ENCODE results near the gene SENP5. TPM values are rescaled to one million over a fixed set of nuclear protein-coding genes. Genes with fewer than 3 reads are reported as not detected.

Gene SENP5
- total and polyA plus RNA-seq, 9 of the 15 experiments (the other 6 are each of a cell fraction or from before 2014, with no cell fraction given) = 18.3 to 59.7 (median 35.8) TPM

- no peak for TF ChIP-seq ELK1 (CRISPR knock-in tag; IDR thresholded peaks at IDR 0.05)
- TF ChIP-seq ZNF766 (CRISPR knock-in tag; conservative IDR thresholded peaks at IDR 0.05) = no peak
- no peak for TF ChIP-seq CXXC5 (CRISPR knock-in tag; IDR thresholded peaks at IDR 0.05)
- no peak for TF ChIP-seq ZNF12 (CRISPR knock-in tag; IDR thresholded peaks at IDR 0.05)
- TF ChIP-seq, protein P1, sequence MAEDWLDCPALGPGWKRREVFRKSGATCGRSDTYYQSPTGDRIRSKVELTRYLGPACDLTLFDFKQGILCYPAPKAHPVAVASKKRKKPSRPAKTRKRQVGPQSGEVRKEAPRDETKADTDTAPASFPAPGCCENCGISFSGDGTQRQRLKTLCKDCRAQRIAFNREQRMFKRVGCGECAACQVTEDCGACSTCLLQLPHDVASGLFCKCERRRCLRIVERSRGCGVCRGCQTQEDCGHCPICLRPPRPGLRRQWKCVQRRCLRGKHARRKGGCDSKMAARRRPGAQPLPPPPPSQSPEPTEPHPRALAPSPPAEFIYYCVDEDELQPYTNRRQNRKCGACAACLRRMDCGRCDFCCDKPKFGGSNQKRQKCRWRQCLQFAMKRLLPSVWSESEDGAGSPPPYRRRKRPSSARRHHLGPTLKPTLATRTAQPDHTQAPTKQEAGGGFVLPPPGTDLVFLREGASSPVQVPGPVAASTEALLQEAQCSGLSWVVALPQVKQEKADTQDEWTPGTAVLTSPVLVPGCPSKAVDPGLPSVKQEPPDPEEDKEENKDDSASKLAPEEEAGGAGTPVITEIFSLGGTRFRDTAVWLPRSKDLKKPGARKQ (CRISPR knock-in tag; IDR thresholded peaks at IDR 0.05) = no peak
Observed at GRCh38 chr3:196914866-196915265, 47.1 kb downstream of the SENP5 start (continued).

DNA sequence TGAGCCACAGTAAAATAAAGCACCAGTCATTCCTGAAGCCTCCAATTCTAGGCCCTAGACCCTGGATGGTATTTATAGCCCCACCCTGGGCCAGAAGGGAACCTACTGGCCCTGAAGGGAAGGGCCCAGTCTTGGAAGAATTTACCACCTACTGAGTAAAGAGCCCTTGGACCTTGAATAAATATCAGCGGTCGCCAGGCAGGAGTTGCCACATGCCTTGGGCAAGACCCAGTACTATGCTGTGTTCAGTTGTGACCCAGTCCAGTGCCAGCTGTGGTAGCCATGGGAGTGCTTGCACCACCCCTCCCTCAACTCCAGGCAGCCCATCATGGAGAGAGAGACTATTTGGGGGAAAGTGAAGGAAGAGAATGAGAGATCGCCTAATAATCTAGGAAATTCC lies 47.7 kb downstream of the SENP5 start:
- H3K79me2 ChIP-seq (ENCODE audit: control insufficient read depth, insufficient read depth, low read length) = no peaks in the 10 kb centered on the region
- H3K4me2 ChIP-seq (ENCODE audit: insufficient read depth, low read length) = no peak overlapping the region
- ATAC-seq = no peak
- ChIA-PET CTCF (ENCODE audit: low intra/inter-chr PET ratio) (no interaction called here), POLR2A (interaction anchor here (1.0 kb wide), 1 partner anchor 48 kb away, joined by 6 read pairs; the partner anchor contains the start of gene SENP5)
- H3K9me1 ChIP-seq (ENCODE audit: control insufficient read depth, insufficient read depth, low read length) = no peaks in the 10 kb centered on the region
- no peaks in the 10 kb centered on the region for H3K4me1 ChIP-seq (replicated peaks in 1 of 2; ENCODE audit: control insufficient read depth in 2 of 2, insufficient read depth in 2 of 2, low read length in 2 of 2)
- H3K27me3 ChIP-seq (ENCODE audit: control insufficient read depth in 2 of 2, insufficient read depth in 2 of 2, low read length in 2 of 2) = no peaks in the 10 kb centered on the region
- no peaks in the 10 kb centered on the region for H4K20me1 ChIP-seq (replicated peaks; ENCODE audit: control insufficient read depth, insufficient read depth, low read length)
- BruUV-seq (replicated peaks) = no TSS peak
- no peak overlapping the region for H3K27ac ChIP-seq (ENCODE audit: extremely low read depth, low read depth, low read length)
- intact Hi-C loops (cut with micrococcal nuclease) = no loop called here
- in situ Hi-C loops (cut with MboI) = no loop called here
- H3K9me3 ChIP-seq (replicated peaks; ENCODE audit: control insufficient read depth, insufficient read depth, low read depth, low read length) = no peaks in the 10 kb centered on the region; the same call in 1 of the 2 replicates
- no peak for FAIRE-seq
- WGBS (ENCODE audit: insufficient coverage, low coverage, missing lambda C conversion rate) = 96% methylated on average over 3 of the region's 3 CpGs
- H3K9ac ChIP-seq (ENCODE audit: insufficient read depth in 1 of 2, low read depth in 2 of 2, low read length in 2 of 2) = no peak overlapping the region
- no peak overlapping the region for H3K4me3 ChIP-seq
- DNase-seq (ENCODE audit: extremely low read depth in 1 of 4, low spot score in 3 of 4) = no peak
- peaks cover 28% of the 10 kb centered on the region for H3K36me3 ChIP-seq (ENCODE audit: control insufficient read depth, insufficient read depth, low read length)
- no peak overlapping the region for H2AFZ ChIP-seq (ENCODE audit: low read depth, low read length)
- TF ChIP-seq EHMT2 (IDR thresholded peaks at IDR 0.05) (no peak), MEF2D (tag; conservative IDR thresholded peaks at IDR 0.05; ENCODE audit: low read depth) (no peak), KLF6 (CRISPR knock-in tag; IDR thresholded peaks at IDR 0.05; ENCODE audit: borderline replicate concordance) (no peak), ATF4 (CRISPR knock-in tag; IDR thresholded peaks at IDR 0.05) (no peak), SPI1 (IDR thresholded peaks at IDR 0.05; ENCODE audit: borderline replicate concordance, low read depth, low read length) (no peak), HDAC2 (IDR thresholded peaks at IDR 0.05) (no peak), RHOXF2B (CRISPR knock-in tag; conservative IDR thresholded peaks at IDR 0.05) (no peak), RAD51 (IDR thresholded peaks at IDR 0.05; ENCODE audit: borderline replicate concordance, low read depth) (no peak)
- TF ChIP-seq, protein P2, sequence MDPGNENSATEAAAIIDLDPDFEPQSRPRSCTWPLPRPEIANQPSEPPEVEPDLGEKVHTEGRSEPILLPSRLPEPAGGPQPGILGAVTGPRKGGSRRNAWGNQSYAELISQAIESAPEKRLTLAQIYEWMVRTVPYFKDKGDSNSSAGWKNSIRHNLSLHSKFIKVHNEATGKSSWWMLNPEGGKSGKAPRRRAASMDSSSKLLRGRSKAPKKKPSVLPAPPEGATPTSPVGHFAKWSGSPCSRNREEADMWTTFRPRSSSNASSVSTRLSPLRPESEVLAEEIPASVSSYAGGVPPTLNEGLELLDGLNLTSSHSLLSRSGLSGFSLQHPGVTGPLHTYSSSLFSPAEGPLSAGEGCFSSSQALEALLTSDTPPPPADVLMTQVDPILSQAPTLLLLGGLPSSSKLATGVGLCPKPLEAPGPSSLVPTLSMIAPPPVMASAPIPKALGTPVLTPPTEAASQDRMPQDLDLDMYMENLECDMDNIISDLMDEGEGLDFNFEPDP (CRISPR knock-in tag; IDR thresholded peaks at IDR 0.05) = no peak
- TF ChIP-seq, protein P3, sequence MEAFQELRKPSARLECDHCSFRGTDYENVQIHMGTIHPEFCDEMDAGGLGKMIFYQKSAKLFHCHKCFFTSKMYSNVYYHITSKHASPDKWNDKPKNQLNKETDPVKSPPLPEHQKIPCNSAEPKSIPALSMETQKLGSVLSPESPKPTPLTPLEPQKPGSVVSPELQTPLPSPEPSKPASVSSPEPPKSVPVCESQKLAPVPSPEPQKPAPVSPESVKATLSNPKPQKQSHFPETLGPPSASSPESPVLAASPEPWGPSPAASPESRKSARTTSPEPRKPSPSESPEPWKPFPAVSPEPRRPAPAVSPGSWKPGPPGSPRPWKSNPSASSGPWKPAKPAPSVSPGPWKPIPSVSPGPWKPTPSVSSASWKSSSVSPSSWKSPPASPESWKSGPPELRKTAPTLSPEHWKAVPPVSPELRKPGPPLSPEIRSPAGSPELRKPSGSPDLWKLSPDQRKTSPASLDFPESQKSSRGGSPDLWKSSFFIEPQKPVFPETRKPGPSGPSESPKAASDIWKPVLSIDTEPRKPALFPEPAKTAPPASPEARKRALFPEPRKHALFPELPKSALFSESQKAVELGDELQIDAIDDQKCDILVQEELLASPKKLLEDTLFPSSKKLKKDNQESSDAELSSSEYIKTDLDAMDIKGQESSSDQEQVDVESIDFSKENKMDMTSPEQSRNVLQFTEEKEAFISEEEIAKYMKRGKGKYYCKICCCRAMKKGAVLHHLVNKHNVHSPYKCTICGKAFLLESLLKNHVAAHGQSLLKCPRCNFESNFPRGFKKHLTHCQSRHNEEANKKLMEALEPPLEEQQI (IDR thresholded peaks at IDR 0.05) = no peak

Measured in K562 (cell line).